ENCODE measurements around the gene IFITM1.
"Not testable (repeated sequence)": the region's sequence is repeated elsewhere in the genome, so short reads cannot be mapped to it uniquely, and the experiment has no call there.

Gene IFITM1

DNA sequence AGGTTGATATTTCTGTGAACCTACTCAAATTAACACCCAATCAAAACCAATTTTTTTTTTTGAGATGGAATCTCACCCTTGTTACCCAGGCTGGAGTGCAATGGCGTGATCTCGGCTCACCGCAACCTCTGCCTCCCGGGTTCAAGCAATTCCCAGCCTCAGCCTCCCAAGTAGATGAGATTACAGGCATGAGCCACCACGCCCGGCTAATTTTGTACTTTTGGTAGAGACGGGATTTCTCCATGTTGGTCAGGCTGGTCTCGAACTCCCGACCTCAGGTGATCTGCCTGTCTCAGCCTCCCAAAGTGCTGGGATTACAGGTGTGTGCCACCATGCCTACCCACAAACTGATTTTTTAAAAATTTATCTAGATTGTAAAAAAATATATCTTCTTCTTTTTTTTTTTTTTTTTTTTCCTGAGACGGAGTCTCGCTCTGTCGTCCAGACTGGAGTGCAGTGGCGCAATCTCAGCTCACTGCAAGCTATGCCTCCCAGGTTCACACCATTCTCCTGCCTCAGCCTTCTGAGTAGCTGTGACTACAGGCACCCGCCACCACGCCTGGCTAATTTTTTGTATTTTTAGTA, 14.8 kb downstream of the IFITM1 start:
- not testable (repeated sequence) for DNase-seq

DNA sequence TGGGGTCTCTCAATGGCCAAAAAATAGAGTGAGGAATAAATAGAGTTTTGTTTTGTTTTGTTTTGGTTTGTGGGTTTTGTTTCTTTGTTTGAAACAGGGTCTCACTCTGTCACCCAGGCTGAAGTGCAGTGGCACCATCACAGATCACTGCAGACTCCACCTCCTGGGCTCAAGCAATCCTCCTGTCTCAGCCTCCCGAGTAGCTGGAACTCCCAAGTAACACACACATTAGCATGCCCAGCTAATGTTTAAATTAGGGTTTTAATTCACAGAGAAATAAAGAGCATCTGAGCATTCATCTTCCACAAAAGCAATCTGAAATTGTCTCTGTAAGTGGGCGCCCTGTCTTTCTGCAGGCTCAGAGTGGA, 16.0 kb downstream of the IFITM1 start:
- DNase-seq, result no peak

DNA sequence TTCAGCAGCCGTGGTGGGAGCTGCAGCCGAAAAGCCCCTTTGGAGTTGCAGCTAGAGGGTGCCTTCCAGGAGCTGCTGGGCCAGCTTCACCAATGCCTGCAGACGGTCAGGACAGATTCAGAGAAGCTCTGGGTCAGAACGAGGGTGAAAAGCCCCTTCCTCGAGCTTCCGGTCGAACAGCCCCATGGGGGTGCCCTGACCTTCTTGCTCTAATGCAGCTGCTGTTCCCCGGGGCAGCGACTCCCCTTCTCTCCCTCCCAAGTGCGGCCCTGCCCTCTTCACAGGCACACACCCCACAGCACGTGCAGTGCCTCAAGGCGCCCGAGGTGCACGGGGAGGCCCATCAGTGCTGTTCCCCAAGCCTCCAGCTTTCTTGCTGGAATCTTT, 16.5 kb downstream of the IFITM1 start:
- DNase-seq, result no peak

DNA sequence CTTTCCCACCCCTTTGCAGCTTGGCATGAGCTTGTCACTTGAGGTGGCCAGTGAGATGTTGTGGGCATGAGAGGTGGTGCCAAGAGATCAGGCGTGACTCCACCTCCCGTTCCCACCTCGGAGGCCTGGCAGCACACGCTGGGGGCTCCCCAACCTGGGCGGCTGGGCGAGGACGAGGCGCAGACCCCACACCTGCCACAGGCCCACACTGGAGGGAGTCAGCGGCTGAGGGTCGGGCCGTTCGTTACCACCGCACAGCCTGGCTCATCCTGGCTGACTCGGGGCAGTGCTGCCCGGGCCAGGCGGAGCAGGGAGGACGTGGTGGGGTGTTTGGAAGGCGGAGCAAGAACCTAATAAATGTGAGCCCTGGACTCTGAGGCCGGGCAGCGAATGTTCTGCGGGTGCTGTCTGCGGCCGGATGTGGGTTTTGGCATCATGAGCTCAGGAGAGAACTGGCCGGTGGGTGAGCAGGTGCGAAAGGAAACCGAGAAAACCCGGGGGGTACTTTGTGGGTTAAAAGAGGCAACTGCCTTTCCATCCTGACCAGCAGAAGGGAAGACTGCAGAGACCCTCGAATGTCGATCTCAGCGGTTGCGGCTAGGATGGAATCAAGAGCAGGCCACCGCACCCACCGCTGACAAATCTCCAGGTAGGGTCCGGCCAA, 17.0 kb downstream of the IFITM1 start:
- no peak for DNase-seq

DNA sequence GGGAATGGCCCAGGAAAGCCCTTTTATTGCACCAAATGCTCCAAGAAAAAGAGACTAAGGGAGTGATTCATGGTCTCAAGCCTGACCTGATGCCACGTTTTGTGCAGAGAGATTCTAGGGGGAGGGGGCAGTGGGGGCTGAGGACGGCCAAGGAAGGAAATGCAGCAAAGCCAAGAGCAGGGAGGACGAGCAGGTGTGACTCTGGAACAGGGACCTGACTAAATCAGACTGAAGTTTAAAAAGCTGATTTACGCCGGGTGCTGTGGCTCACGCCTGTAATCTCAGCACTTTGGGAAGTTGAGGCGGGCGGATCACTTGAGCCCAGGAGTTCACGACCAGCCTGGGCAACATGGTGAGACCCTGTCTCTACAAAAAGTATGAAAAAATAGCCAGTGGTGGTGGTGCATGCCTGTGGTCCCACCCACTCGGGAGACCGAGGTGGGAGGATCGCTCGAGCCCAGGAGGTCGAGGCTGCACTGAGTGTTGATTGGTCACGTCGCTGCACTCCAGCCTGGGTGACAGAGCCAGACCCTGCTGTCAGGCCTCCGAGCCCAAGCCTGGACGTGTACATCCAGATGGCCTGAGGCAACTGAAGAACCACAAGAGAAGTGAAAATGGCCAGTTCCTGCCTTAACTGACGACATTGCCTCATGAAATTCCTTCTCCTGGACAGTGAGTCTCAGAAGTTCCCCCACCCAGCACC, 17.7 kb downstream of the IFITM1 start:
- no peak for DNase-seq

DNA sequence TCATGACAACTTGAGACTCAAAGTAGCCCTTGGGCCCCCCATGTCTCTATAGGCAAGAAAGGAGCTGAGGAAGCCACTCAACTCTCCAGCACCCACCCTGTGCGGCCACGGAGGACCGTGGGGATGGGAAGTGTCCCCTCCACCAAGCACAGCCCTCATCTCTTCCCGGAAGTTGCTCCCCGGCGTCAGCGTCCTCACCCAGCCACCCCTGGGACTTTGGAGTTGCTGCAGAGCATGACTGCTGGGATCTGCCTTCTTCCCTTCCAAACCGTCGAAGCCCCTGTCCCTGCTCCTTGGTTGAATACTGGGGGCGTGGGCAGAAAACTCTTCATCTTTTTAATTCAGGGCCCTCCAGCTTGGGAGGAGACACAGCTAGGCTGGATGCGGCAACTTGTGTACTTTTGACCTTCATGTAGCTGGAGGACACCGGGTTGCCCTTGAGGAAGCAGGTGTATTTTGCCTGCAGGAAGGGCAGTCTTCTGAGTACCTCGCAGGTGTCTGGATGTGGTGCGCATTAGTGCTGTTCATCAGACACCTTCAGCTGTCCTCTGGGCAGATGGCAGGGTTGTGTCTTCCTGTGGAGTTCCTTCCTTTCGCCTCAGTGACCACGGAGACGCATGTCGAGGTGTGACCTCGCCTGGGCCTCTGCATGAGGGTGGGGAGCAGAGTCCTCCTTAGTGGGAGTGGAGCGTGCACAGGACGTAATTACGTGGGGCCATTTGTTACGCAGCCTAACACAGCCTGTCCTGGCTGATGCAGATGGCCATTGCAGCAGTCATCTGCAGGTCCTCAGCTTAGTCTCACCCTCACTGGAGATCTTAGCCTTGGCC, 19.0 kb downstream of the IFITM1 start:
- no peak for DNase-seq

DNA sequence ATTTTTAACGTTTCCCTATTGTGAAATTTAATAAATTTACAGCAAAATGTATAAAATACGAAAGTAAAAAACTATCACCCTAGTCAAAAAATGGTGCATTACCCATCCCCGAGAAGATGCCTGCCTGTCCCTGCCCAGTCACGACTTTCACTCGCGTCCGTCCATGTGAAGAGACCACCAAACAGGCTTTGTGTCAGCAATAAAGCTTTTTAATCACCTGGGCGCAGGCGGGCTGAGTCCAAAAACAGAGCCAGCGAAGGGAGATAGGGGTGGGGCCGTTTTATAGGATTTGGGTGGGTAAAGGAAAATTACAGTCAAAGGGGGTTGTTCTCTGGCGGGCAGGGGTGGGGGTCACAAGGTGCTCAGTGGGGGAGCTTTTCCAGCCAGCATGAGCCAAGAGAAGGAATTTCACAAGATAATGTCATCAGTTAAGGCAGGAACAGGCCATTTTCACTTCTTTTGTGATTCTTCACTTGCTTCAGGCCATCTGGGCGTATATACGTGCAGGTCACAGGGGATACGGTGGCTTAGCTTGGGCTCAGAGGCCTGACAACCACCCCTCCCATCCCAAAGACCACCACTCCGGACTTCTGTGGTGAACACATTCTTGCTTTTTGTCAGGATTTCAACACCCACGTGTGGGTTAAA, 19.9 kb downstream of the IFITM1 start:
- not testable (repeated sequence) for DNase-seq

DNA sequence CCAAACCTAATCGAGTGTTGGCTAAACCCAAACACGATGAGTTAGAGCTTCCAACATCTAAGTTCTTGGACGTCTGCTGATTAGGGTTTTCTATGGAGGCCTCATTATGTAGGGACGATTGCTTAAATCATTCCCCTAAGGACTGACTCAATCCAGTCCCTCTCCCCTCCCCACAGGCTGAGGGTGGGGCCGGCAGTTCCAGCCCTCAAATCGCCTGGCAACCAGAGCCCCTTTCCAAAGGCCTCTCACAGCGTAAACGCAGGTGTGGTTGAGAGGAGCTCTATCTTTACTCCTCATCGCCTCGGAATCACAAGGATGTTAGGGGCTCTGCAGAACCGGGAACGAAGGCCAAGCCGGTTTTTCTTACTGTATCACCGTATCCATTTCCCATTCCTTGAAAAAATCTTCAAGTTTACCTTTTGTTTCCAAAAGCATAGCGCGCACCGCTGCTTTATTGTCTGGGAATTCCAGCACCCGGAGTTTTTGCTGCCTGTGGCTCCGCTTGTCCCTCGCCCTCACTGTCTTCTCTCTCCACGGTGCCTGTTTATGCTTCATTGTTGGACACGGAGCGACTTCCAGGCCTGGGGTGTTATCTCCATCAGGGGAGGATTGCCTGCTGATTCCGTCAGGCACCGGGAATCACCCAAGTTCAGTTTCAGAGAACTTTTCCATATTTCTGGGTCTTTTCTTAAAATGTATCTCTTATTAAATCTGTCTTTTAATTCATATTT, 20.6 kb downstream of the IFITM1 start:
- DNase-seq, result peak; percentile 14

DNA sequence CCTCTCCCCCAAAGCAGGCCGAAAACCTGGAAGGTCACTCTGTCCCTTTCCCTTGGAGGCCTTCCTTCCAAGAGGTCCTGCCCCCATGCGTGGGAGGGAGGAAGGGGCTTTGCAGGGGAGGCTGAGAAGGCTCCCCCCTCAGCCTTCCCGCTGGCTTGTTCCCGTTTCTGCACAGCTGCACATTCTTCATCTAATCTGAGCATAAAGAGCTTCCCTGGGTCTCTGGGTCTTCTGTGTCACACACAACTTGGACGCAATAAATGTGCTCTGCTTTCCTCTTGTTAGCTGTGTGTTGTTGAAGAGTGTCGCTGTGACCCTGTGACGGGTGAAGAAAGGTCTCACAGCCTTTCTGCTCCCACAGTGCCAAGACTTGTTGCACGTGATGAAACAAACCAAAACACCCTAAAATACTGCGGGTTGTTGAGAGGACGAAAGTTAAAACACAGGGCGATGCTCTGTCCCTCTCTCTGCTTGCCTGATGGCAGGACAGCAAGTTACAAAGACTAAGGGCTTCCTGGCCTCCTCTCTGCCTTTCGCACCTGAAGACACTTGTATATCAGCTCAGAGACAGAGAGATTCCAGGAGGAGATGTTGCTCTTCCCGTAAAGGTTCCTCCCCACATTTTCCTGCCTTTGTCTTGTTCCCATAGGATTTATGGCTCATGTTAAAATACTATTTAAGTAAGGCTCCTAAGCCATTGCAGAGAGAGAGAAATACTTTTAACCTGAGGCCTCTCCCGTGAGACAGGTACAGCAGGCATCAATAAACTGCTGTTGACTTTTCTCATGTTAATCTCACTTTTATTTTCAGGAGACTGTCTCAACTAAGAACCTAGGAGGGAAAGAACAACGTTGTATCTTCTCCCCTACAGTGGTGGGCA, 22.2 kb downstream of the IFITM1 start:
- DNase-seq, result no peak

DNA sequence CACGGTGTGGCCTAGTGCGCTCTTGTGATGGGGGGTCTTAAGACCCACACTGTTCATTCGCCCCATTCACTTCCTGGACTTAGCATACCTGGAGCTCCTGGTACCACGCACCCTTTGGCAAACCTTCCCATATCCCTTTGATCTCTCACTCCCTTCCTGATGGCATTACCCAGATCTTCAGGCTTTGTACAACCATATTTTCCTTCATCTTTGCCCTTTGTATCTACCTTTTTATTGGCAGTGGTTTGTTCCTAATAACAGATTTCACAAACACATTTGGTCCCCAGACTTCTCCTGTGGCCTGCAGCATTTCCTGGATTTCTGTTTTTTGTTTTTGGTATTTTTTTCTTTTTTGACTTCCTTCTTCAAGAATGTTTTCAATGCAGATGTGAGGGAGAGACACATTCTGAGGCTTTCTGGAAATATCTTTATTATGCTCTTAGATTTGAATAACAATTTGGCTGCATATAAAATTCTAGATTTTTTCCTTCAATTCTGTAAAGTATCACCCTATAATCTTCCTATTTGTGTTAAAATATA, 22.9 kb downstream of the IFITM1 start:
- DNase-seq, result no peak

DNA sequence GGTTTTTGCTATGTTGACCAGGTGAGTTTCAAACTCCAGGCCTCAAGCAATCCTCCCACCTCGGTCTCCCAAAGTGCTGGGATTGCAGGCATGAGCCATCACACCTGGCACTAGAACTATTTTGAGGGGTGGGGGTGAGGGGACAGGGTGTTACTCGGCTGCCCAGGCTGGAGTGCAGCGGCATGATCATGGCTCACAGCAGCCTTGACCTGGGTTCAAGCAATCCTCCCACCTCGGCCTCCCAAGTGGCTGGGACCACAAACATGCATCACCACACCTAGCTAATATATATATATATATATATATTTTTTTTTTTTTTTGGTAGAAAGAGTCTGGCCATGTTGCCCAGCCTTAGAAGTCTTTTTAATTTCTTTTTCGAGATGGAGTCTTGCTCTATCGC, 23.9 kb downstream of the IFITM1 start:
- no peak for DNase-seq

DNA sequence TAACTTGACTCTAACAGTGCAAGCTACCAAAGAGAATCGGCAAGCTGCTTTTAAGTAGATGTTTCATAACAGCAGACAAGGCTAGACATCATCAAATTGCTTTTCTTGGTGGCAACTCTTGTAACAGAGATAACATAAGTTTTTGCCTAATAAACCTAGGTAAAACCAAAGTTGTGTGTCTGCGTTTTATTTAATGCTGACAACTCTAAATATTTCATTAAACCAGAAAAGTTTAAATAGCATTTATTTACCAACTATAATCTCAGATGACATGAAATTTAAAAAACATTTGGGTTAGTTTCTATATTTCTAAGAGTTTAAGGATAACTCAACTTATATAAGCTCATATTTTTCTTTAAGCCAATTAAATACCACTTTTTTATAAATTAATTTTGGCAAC, 26.1 kb downstream of the IFITM1 start:
- no peak for DNase-seq

DNA sequence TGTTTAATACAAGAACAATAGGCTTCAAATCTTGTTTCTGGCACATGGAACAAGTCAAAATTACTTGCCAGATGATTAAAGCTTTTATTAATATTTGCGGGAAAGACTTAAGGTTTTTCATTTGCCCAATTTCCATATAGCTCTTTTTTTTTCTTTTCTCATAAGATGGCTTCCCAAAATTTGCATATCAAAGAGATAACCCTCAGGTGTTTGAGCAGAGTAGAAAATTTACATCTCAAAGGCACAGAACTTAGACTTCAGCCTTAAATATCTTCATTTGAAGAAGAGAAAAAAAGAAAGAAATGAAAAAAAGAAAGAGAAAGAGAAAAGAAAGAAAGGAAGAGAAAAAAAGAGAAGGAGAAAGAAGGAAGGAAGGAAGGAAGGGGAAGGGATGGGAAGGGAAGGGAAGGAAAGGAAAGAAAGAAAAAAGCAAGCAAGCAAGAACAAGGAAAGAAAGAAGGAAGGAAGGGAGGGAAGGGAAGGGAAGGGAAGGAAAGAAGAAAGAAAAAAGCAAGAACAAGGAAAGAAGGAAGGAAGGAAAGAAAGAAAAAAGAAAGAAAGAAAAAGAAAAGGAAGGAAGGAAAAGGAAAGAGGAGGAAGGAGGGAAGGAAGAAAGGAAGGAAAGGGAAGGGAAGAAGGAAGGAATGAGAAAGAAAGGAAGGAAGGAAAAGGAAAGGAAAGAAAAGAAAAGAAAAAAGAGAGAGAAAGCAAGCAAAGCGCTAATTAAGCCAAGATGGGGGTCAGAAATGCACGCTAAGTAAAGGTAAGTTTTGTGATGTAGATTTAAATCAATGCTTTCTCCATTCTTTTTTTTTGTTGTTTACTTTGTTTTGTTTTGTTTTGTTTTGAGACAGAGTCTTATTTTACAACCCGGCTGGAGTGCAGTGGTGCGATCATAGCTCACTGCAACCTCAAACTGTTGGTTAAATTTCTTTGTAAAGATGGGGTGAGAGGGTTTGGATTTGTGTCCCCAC, 27.0 kb downstream of the IFITM1 start:
- no peak for DNase-seq

DNA sequence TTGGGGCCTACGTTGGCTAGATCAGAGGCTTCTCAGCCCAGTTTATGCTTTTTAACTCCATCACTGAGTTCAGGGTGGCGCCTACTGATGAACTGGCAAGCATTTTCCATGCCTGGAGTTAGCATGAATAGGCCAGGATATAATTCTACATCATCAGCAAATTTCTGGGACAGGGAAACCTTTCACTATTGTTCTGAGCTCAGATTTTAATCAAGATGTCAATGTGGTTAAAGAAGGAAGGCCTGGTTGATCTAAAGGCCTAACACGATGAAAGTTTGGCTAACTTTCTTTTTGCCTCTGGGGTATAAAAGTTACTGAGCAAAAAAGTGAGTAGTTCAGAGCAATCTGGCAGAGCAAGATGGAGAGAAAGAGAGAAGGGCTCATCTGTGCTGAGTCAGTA, 28.5 kb downstream of the IFITM1 start:
- no peak for DNase-seq

DNA sequence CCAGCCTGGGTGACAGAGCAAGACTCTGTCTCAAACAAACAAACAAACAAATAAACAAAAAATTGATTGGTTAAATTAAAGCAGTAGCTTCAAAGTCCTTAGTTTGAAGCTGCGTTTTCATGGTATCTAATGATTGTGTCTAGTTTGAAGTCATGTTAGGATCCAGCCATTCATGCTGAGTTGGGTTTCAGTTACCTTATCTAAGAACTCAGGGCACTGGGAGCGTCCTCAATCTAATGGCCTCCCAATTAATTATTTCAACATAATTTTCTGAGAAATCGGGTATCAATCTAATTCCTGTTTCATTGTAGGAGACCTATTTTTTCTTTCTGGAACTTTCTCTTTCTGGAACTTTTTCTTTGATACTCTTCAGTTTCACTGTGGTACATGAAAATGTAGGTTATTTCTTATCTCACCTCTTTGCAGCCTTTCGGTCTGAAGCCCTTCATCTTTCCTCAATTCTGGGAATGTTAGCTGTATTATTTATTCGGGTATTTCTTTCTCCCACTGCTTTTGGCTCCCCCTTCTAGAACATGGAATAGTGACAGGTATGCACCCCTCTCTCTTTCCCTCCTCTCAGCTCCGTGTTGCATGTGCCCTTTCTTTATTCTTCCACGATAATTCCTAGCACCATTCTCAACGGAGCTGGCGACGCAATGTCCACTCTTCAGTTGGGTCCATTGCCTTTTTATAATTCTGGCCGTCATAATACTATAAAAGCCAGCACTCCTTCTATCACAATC, 31.2 kb downstream of the IFITM1 start:
- DNase-seq, result no peak

DNA sequence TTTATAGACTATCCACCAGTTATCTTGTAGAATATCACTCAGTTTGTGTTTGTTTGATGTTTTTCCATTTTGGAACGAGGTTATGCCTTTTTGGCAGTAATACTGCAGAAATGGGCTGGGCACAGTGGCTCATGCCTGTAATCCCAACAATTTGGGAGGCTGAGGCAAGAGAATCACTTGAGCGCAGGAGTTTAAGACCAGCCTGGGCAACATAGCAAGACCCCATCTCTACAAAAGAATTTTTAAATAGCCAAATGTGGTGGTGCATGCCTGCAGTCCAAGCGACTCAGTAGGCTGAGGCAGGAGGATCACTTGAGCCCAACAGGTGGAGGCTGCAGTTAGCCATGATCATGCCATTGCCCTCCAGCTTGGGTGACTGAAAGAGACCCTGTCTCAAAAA, 32.7 kb downstream of the IFITM1 start:
- no peak for DNase-seq

DNA sequence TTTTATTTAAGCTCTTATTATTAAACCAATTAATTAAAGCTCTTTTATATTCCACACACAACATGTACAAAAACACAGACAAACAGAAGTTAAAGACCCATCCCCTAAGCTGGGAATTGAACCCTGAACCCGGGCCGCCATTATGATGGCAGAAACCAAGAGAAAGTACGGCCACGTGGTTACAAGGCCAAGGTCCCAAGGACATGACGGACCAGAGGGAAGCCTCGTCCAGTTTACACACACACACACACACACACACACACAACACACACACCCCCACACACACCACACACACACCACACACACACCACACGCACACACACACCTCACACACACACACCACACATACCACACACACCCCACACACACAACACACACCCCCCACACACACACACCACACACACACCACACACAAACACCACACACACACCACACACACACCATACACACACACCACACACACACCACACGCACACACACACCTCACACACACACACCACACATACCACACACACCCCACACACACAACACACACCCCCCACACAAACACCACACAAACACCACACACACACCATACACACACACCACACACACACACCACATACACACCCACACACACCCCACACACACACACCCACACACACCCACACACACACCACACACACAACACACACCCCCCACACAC, 35.6 kb downstream of the IFITM1 start:
- DNase-seq, result not testable (repeated sequence)

DNA sequence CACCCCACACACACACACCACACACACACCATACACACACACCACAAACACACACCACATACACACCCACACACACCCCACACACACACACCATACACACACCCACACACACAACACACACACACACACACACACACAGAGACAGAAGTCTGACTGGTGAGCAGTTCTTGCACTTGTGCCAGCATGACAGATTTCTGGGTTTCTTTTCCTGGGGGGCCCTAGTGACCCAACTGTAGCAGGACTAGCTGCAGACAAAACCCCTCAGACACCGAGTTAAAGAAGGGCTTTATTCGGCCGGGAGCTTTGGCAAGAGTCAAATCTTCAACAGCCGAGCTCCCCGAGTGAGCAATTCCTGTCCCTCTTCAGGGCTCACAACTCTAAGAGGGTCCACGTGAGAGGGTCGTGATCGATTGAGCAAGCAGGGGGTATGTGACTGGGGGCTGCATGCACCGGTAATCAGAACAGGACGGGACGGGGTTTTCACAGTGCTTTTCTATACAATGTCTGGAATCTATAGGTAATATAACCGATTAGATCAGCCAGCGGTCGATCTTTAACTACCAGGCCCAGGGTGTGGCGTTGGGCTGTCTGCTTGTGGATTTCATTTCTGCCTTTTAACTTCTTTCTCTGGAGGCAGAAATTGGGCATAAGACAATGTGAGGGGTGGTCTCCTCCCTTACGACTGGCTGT, 36.3 kb downstream of the IFITM1 start:
- DNase-seq, result not testable (repeated sequence)
